Measurements from ENCODE around the gene TMEM19.

Gene TMEM19

GRCh38 chr12:71642264-71642663 lies 43.6 kb upstream of the TMEM19 start:
- Histone ChIP-seq H3K36me3 (ENCODE audit: low read length) (peaks cover 63% of the 10 kb centered on the region), H3K79me2 (ENCODE audit: insufficient read depth, low read length) (no peaks in the 10 kb centered on the region)
- TF ChIP-seq CTCF (IDR thresholded peaks at IDR 0.05; ENCODE audit: insufficient read depth, low read length, poor library complexity, severe bottlenecking) (no peak), EZH2phosphoT487 (conservative IDR thresholded peaks at IDR 0.05; ENCODE audit: low read length) (no peak)

DNA sequence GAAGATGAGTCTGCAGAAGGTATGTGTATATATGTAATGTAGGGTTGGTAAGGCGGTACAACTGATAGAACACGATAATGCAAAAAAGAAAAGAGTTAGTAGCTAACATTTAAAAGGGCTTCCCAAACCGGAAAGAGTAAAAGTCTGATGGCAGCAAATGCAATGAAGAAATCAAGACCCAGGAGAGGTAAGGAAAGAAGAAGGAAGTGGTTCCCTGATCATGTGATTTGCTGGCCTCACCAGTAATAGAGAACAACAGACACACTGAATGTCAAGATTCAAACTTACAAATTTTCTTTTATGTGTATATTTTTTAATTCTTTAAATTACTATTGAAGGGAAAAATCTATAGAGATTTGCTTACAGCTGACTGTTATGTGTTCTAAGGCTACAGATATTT lies 40.6 kb upstream of the TMEM19 start:
- H3K9me3 ChIP-seq (ENCODE audit: insufficient read depth, low read length): no peaks in the 10 kb centered on the region
- peaks cover 69% of the 10 kb centered on the region for H3K36me3 ChIP-seq (ENCODE audit: low read length)
- TF ChIP-seq EZH2phosphoT487 (conservative IDR thresholded peaks at IDR 0.05; ENCODE audit: low read length) (no peak), CTCF (IDR thresholded peaks at IDR 0.05; ENCODE audit: insufficient read depth, low read length, poor library complexity, severe bottlenecking) (no peak)
- H3K9me2 ChIP-seq (replicated peaks; ENCODE audit: insufficient read depth, low read length): no peaks in the 10 kb centered on the region
- H3K27me3 ChIP-seq (ENCODE audit: low read length): no peaks in the 10 kb centered on the region
- no peak overlapping the region for H3K4me3 ChIP-seq (ENCODE audit: insufficient read depth, low read length, poor library complexity, severe bottlenecking)
- peaks cover 15% of the 10 kb centered on the region; the same call in 1 of the 2 replicates for H3K79me2 ChIP-seq (ENCODE audit: insufficient read depth, low read length)
- H3K9ac ChIP-seq (ENCODE audit: low read length): no peak overlapping the region
- peaks cover 3% of the 10 kb centered on the region; the same call in 1 of the 2 replicates for H4K20me1 ChIP-seq (ENCODE audit: low read depth, low read length)
- no peak overlapping the region for H3K27ac ChIP-seq (ENCODE audit: low read depth, low read length)
- H2AFZ ChIP-seq (ENCODE audit: low read depth, low read length, severe bottlenecking): no peak overlapping the region
- no peak overlapping the region for H3K4me2 ChIP-seq (ENCODE audit: low read depth, low read length, poor library complexity, severe bottlenecking)
- H3F3A ChIP-seq (ENCODE audit: insufficient read depth): 0 out of 2 replicates have a peak, but pooled peaks cover 8% of the 10 kb centered on the region

More at GRCh38 chr12:71642264-71642663, 43.6 kb upstream of the TMEM19 start:
- Histone ChIP-seq H3K4me3 (ENCODE audit: insufficient read depth, low read length, poor library complexity, severe bottlenecking) (no peak overlapping the region), H3K9ac (ENCODE audit: low read length) (no peak overlapping the region), H4K20me1 (ENCODE audit: low read depth, low read length) (no peaks in the 10 kb centered on the region; the same call in 1 of the 2 replicates), H3K27ac (ENCODE audit: low read depth, low read length) (no peak overlapping the region), H2AFZ (ENCODE audit: low read depth, low read length, severe bottlenecking) (no peak overlapping the region), H3K9me3 (ENCODE audit: insufficient read depth, low read length) (no peaks in the 10 kb centered on the region), H3F3A (ENCODE audit: insufficient read depth) (peaks cover 26% of the 10 kb centered on the region), H3K27me3 (ENCODE audit: low read length) (no peaks in the 10 kb centered on the region), H3K4me2 (ENCODE audit: low read depth, low read length, poor library complexity, severe bottlenecking) (no peak overlapping the region), H3K9me2 (replicated peaks; ENCODE audit: insufficient read depth, low read length) (no peaks in the 10 kb centered on the region)

DNA sequence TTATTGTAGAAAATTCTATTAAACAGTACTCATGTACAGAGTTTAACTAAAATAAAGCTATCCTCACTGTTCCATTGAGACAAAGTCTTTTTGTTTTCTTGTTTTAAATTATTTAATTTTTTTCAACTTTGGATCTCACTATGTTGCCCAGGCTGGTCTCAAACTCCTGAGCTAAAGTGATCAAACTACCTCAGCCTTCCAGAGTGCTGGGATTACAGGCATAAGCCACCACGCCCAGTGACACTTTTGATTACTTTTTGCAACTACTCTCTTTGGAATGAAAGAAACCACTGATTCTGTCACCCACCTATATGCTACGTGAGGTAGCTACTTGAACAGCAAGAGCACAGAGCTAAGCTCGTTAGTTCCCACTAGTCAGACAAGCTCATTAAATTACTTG lies 39.4 kb upstream of the TMEM19 start:
- Histone ChIP-seq H4K20me1 (ENCODE audit: low read depth, low read length) (0 out of 2 replicates have a peak, but pooled peaks cover 3% of the 10 kb centered on the region), H2AFZ (ENCODE audit: low read depth, low read length, severe bottlenecking) (no peak overlapping the region), H3K4me2 (ENCODE audit: low read depth, low read length, poor library complexity, severe bottlenecking) (no peak overlapping the region), H3K9me2 (replicated peaks; ENCODE audit: insufficient read depth, low read length) (no peaks in the 10 kb centered on the region), H3F3A (ENCODE audit: insufficient read depth) (0 out of 2 replicates have a peak, but pooled peaks cover 8% of the 10 kb centered on the region), H3K9ac (ENCODE audit: low read length) (no peak overlapping the region), H3K36me3 (ENCODE audit: low read length) (peaks cover 60% of the 10 kb centered on the region), H3K79me2 (ENCODE audit: insufficient read depth, low read length) (peaks cover 27% of the 10 kb centered on the region), H3K27ac (ENCODE audit: low read depth, low read length) (no peak overlapping the region), H3K27me3 (ENCODE audit: low read length) (no peaks in the 10 kb centered on the region), H3K9me3 (ENCODE audit: insufficient read depth, low read length) (no peaks in the 10 kb centered on the region), H3K4me3 (ENCODE audit: insufficient read depth, low read length, poor library complexity, severe bottlenecking) (no peak overlapping the region)
- no peak for TF ChIP-seq CTCF (IDR thresholded peaks at IDR 0.05; ENCODE audit: insufficient read depth, low read length, poor library complexity, severe bottlenecking)
- TF ChIP-seq EZH2phosphoT487 (conservative IDR thresholded peaks at IDR 0.05; ENCODE audit: low read length): no peak

Data from SU-DHL-6 (cell line).